ENCODE results near the gene CALML3. TPM values are rescaled to one million over a fixed set of nuclear protein-coding genes. Genes with fewer than 3 reads are reported as not detected.

CALML3 gene
- total RNA-seq, 1 donor = not detected

- DNase-seq (ENCODE audit: insufficient read length, low spot score, missing footprints) = no peak
- no peaks in the 10 kb centered on the region for H4K20me1 ChIP-seq (ENCODE audit: insufficient read depth, low read length)
- no peaks in the 10 kb centered on the region for H3K9me3 ChIP-seq (ENCODE audit: low read depth, low read length)
- H3K4me3 ChIP-seq (ENCODE audit: insufficient read depth, low read length) = no peak overlapping the region
- H2AFZ ChIP-seq (ENCODE audit: low read length) = no peak overlapping the region
- H3K4me2 ChIP-seq (ENCODE audit: insufficient read depth, low read length) = no peak overlapping the region
- H3K79me2 ChIP-seq (ENCODE audit: insufficient read depth, low read length) = no peaks in the 10 kb centered on the region
- H3K4me1 ChIP-seq (ENCODE audit: insufficient read depth, low read length) = peaks cover 21% of the 10 kb centered on the region
- no peak for TF ChIP-seq CTCF (IDR thresholded peaks at IDR 0.05; ENCODE audit: extremely low read depth, low read depth, low read length)
- no peak overlapping the region for H3K27ac ChIP-seq (ENCODE audit: low read depth, low read length)
- H3K36me3 ChIP-seq (ENCODE audit: insufficient read depth, low read length) = no peaks in the 10 kb centered on the region
- no peaks in the 10 kb centered on the region for H3K27me3 ChIP-seq (ENCODE audit: insufficient read depth, low read length)
These were observed 44.8 kb downstream of the CALML3 start for GRCh38 chr10:5569568-5569967.

GRCh38 chr10:5570007-5570655 is 45.4 kb downstream of the CALML3 start:
- no peaks in the 10 kb centered on the region for H4K20me1 ChIP-seq (ENCODE audit: insufficient read depth, low read length)
- H3K9me3 ChIP-seq (ENCODE audit: low read depth, low read length) = no peaks in the 10 kb centered on the region
- no peak overlapping the region for H3K27ac ChIP-seq (ENCODE audit: low read depth, low read length)
- no peak overlapping the region for H3K4me3 ChIP-seq (ENCODE audit: insufficient read depth, low read length)
- H3K4me1 ChIP-seq (ENCODE audit: insufficient read depth, low read length) = peaks cover 17% of the 10 kb centered on the region
- H3K79me2 ChIP-seq (ENCODE audit: insufficient read depth, low read length) = no peaks in the 10 kb centered on the region
- H2AFZ ChIP-seq (ENCODE audit: low read length) = no peak overlapping the region
- no peak overlapping the region for H3K4me2 ChIP-seq (ENCODE audit: insufficient read depth, low read length)
- no peaks in the 10 kb centered on the region for H3K36me3 ChIP-seq (ENCODE audit: insufficient read depth, low read length)
- DNase-seq (ENCODE audit: insufficient read length, low spot score, missing footprints) = no peak
- no peak for TF ChIP-seq CTCF (IDR thresholded peaks at IDR 0.05; ENCODE audit: extremely low read depth, low read depth, low read length)
- no peaks in the 10 kb centered on the region for H3K27me3 ChIP-seq (ENCODE audit: insufficient read depth, low read length)

- Histone ChIP-seq H3K4me1 (ENCODE audit: insufficient read depth, low read length) (peaks cover 16% of the 10 kb centered on the region), H3K36me3 (ENCODE audit: insufficient read depth, low read length) (no peaks in the 10 kb centered on the region), H3K27me3 (ENCODE audit: insufficient read depth, low read length) (no peaks in the 10 kb centered on the region), H4K20me1 (ENCODE audit: insufficient read depth, low read length) (no peaks in the 10 kb centered on the region), H3K9me3 (ENCODE audit: low read depth, low read length) (no peaks in the 10 kb centered on the region), H3K79me2 (ENCODE audit: insufficient read depth, low read length) (no peaks in the 10 kb centered on the region), H2AFZ (ENCODE audit: low read length) (no peak overlapping the region), H3K27ac (ENCODE audit: low read depth, low read length) (no peak overlapping the region), H3K4me2 (ENCODE audit: insufficient read depth, low read length) (no peak overlapping the region), H3K4me3 (ENCODE audit: insufficient read depth, low read length) (no peak overlapping the region)
- DNase-seq (ENCODE audit: insufficient read length, low spot score, missing footprints) = no peak
- no peak for TF ChIP-seq CTCF (IDR thresholded peaks at IDR 0.05; ENCODE audit: extremely low read depth, low read depth, low read length)
These were observed 46.4 kb downstream of the CALML3 start for GRCh38 chr10:5570979-5571810.

GRCh38 chr10:5571826-5572225 is 47.1 kb downstream of the CALML3 start:
- Histone ChIP-seq H3K27ac (ENCODE audit: low read depth, low read length) (no peak overlapping the region), H3K27me3 (ENCODE audit: insufficient read depth, low read length) (no peaks in the 10 kb centered on the region), H3K4me3 (ENCODE audit: insufficient read depth, low read length) (no peak overlapping the region), H4K20me1 (ENCODE audit: insufficient read depth, low read length) (no peaks in the 10 kb centered on the region), H2AFZ (ENCODE audit: low read length) (no peak overlapping the region), H3K4me1 (ENCODE audit: insufficient read depth, low read length) (peaks cover 12% of the 10 kb centered on the region), H3K36me3 (ENCODE audit: insufficient read depth, low read length) (no peaks in the 10 kb centered on the region), H3K9me3 (ENCODE audit: low read depth, low read length) (no peaks in the 10 kb centered on the region), H3K79me2 (ENCODE audit: insufficient read depth, low read length) (no peaks in the 10 kb centered on the region), H3K4me2 (ENCODE audit: insufficient read depth, low read length) (no peak overlapping the region)
- DNase-seq (ENCODE audit: insufficient read length, low spot score, missing footprints) = no peak
- TF ChIP-seq CTCF (IDR thresholded peaks at IDR 0.05; ENCODE audit: extremely low read depth, low read depth, low read length) = no peak

Measured in osteoblast (primary cell).